GM19240 (cell line): ENCODE results near the gene PTGFRN.
"Not testable (repeated sequence)": the region's sequence is repeated elsewhere in the genome, so short reads cannot be mapped to it uniquely, and the experiment has no call there.

ENCODE experiments used
- DNase-seq: peaks from one replicate; pipeline ENCODE4 v3.0.0; 2011; ENCODE audit warnings: low spot score; ENCODE audit not compliant: insufficient read length

PTGFRN gene

DNA sequence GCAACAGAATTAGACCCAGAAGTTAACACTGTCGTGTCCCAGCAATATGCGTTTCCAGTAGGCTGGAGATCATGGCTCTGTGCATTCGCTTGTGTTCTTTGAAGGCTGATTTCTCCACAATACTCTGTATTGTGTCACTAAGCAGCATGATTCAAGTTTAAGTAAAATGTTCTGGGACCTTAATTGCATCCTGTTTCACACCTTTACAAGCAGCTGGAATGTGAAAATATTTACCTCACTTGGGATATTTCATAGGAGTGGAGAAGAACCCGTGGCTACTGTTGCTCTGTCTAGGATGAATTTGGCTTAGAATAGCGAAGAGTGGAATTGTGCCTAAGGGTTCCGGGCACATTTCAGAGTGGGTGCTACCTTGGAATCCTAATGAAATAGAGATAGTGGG, 6.3 kb downstream of the PTGFRN start:
- DNase-seq, result no peak

- DNase-seq, result no peak
These were observed 7.1 kb downstream of the PTGFRN start for GRCh38 chr1:116916533-116917445.

DNA sequence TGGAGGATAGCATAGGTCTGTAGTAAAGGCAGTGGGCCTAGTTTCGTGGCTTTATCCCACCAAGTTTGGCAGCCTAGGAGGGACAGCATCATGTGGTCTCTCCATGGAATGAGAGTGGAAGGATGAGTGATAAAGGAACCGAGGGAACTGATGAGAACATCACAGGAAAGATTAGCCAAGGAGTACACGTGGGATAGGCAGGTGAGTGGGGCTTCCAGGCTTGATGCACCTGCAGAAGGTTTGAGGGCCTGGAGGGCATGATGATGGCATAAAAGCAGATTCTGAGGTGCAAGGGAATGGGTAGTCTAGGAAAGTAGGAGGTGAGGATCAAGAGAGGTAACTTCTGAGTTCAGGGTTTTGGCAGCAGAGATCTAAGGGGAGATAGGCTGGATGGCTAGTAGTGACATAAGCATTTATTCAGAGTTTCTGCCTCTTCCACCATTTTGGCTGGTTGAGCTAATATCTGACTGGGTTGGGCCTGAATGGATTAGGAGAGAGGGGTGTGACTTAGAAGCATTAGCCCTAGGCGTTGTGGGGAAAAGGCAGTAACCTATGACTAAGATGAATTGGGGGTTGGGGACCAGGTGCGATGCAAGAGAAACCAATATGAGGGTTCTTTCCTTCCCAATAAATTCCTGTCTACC, 9.1 kb downstream of the PTGFRN start:
- no peak for DNase-seq

GRCh38 chr1:116919802-116920201, 10.1 kb downstream of the PTGFRN start:
- DNase-seq, result no peak

DNA sequence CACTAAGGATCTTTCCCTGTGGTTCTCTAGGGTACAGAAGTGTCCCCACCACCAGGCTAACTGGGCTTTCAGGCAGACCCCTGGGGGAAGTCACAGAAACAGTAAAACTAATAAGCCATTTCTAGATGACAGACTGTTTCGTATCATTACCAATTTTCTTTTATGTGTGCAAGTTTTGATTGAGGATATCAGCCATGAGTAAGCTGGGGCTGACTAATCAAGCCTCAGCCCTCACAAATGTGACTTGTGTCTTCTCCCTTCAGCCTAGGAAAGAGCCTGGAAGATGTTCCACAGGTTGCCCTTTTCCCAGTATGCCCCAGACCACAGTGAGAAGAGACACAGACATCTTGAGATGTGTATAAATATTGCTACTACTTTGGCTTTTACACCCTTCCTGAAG, 10.5 kb downstream of the PTGFRN start:
- DNase-seq, result no peak

DNA sequence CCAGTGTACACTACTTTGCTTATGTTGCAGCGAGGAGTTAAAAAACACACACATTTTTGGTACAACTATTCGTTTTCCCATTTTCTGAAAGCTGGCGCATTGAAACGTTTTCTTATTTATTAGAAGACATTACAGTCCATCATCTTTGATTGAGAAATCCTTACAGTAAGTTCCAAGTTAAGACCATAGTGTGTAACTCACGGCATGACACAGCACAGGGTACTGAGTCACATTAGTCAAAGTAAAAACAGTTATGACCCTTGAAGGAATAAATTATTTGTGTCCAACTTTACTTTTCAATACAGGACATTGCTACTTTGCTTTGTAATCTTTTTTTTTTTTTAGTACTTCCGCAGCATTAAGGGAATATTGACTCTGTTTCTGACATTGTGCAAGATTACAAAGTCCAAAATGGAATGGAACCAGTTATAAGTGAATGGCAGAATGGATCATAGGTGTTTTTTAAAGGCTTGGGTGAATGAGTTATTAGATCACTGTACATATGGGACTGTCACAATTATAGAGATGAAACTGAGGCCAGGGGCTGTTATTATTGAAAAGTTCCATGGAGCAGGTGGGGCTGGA, 11.7 kb downstream of the PTGFRN start:
- no peak for DNase-seq

- DNase-seq, result no peak
These were observed 12.2 kb downstream of the PTGFRN start for GRCh38 chr1:116921937-116922336.

DNA sequence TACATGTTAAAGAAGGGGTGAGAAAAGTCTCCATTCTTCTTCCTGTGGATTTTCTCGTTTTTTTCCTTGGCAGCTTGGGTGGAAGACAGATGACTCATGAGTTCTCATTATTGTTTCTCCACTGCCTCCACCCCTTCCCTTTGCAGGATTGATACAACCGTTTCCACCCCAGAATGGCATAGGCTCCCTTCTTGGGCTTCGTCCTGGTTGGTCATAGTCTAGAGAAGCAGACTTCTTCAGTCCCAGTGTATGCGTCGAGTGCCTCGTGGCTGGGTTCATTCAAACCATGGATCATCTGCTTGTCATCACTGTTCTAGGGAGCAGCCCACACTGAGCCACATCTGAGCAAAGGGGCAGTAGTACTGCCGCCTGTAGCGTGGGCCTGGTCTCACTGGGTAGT, 13.7 kb downstream of the PTGFRN start:
- DNase-seq, result no peak

DNA sequence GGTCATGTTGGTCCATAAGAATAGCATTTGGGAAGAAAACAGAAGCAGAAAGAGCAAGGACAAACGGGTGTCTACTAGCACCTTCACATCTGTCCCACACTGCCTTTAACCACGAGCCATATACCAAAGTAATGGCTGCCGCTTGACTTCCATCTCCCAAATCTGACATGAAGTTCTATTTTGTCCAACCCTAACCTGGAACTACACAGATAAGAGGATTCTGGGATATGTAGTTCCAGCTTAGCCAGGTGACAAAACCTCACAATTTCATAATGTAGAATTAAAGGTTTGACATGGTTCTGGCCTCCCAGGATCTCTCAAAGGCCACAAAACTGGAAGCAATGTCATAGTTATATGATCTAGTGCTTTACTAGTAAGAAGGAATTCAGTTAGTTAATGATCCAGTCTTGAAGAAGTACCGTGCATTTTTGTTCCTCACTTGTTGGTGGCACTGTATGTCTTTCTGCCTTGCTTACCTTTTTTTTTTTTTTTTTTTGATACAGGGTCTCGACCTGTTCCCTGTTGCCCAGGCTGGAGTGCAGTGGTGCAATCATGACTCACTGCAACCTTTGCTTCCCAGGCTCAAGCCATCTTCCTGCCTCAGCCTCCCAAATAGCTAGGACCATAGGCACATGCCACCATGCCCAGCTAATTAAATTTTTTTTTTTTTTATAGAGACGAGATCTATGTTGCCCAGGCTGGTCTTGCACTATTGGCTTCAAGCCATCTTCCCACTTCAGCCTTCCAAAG, 17.5 kb downstream of the PTGFRN start:
- no peak for DNase-seq

DNA sequence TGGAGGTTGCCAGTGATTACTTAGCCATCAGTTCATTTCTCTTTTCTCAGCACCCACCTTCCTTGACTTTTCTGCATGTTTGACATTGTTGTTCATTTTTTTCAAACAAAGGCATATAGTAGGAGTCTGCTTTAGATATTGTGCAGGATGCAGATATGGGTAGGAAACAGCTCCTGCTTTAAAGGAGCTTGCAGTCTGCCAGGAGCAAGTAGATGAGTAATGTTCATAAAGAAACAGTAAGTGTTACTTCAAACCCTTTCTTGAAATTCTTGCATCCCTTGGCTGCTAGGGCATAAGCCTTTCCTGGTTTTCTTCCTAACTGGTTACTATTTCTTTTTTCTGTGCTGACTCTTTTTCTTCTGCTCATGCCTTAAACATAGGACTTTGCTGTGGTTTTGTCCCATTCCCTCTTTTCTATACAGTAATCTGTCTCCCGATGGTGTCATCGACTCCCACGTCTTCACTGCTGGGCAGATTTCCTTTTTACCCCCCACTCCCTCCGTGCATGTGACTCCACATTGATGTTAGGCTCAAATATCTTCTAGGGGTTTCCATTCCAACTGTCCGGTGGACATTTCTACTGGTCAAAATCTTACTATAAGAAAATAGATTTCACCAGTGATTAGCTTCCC, 20.4 kb downstream of the PTGFRN start:
- DNase-seq, result no peak

DNA sequence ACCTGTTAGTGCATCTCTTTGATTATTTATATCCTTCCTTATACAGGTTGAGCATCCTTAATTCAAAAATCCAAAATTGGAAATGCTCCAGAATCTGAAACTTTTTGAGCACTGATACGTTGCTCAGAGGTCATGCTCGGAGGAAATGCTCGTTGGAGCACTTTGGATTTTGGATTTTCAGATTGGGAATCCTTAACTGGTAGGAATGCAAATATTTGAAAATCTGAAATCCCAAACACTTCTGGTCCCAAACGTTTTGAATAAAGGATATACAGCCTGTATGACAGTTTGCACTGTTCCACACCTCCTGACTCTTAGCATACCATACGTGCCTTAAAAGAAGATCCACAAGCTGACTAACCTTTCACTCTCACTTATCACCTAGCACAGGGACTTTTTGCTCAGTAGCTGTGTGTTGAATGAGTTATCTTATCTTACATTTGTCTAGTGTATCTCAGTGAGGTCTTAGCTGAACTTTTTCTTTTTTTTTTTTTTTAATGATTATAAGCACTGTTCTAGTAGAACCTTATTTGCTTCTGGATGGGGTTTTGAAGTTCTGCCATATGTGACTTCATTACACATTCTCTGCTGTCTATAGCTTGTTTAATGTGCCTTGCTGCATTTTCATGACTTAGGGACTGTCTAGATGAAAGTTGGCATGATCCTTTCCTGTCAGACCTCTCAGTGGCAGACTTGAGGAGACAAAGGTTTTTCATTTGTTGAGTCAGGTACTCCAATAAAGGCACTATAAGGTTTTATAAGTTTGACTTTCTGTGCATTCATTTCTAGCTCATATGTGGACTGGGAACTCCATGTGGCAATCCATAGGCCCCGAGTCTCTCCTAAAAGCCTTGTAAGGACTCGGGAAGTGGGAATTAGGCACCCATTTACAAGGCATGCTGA, 21.6 kb downstream of the PTGFRN start:
- DNase-seq, result no peak

DNA sequence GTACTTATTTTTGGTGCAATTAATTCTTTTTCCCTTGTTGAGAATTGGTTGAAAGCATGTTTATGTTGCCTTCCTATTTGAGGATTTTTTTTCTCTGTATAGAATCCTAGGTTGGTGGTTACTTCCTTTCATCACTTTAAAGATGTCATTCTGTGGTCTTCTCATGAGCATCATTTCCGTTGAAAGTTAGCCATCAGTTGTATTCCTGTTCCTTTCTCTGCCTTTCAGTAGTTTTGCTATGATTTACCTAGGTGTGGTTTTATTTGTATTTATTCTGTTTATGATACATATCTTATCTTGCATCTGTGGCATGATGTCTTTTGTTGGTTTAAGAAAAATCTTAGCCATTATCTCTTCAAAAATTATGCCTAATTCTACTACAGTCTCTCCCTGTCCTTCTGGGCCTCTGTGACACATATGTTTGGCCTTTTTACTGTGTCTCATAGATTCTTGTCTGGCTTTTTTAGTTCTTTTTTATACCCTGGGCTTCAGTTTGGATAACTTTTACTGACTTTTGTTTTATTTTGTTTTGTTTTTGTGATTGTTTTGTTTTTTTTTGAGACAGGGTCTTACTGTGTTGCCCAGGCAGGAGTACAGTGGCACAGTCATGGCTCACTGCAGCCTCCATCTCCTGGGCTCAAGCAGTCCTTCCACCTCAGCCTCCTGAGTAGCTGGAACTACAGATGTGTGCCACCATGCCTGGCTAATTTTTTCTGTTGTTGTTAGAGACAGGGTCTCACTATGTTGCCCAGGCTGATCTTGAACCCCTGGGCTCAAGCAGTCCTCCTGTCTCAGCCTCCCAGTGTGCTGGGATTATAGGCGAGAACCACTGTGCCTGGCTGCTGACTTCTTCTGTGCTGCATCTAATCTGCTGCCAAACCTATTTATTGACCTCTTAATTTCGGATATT, 24.1 kb downstream of the PTGFRN start:
- no peak for DNase-seq

GRCh38 chr1:116934586-116935207, 25.0 kb downstream of the PTGFRN start:
- DNase-seq, result peak; percentile 34

GRCh38 chr1:116938216-116938615, 28.5 kb downstream of the PTGFRN start:
- DNase-seq, result no peak

DNA sequence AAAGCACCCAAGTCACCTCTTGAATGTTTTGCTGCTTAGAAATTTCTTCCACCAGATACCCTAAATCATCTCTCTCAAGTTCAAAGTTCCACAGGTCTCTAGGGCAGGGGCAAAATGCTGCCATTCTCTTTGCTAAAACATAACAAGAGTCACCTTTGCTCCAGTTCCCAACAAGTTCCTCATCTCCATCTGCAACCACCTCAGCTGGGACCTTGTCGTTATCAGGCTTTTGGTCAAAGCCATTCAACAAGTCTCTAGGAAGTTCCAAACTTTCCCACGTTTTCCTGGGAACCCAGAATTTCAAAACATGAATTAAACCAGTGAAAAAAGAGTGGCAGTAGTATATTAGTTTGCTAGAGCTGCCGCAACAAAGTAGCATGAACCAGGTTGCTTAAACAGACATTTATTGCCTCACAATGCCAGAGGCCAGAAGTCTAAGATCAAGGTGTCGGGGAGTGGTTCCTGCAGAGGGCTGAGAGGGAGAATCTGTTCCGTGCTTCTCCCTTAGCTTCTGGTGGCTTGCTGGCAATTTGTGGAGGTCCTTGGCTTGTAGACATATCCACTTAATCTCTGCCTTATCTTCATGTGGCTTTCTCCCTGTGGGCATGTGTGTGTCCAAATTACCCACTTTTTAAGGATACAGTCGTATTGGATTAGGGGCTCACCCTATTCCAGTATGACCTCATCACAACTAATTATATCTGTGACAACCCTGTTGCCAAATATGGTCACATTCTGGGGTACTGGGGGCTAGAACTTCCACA, 30.2 kb downstream of the PTGFRN start:
- not testable (repeated sequence) for DNase-seq

- no peak for DNase-seq
These were observed 31.3 kb downstream of the PTGFRN start for GRCh38 chr1:116940814-116941599.

DNA sequence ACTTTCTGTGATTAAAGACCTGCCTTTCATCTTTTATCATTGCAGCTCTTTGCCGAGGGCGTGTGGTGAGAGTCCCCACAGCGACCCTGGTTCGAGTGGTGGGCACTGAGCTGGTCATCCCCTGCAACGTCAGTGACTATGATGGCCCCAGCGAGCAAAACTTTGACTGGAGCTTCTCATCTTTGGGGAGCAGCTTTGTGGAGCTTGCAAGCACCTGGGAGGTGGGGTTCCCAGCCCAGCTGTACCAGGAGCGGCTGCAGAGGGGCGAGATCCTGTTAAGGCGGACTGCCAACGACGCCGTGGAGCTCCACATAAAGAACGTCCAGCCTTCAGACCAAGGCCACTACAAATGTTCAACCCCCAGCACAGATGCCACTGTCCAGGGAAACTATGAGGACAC, 32.0 kb downstream of the PTGFRN start:
- no peak for DNase-seq
